Esophagus squamous epithelium (tissue), 5 donors: Measurements from ENCODE around the gene PPARG. TPM values are rescaled to one million over a fixed set of nuclear protein-coding genes. Genes with fewer than 3 reads are reported as not detected.
"Not testable (repeated sequence)": the region's sequence is repeated elsewhere in the genome, so short reads cannot be mapped to it uniquely, and the experiment has no call there.

Experiments
- DNase-seq: peaks from one replicate; lab custom pipeline; 2025; lab: John Stamatoyannopoulos, UW
- H3K27ac ChIP-seq, 4 donors: fragments of 200-600 bp; sonication (generic); one replicate each; pipeline ENCODE4 v1.5.1; 2016 to 2019; ENCODE audit warnings: mild to moderate bottlenecking in 1 of 4
- H3K27me3 ChIP-seq, 4 donors: fragments of 200-600 bp; sonication (generic); 1 replicate in 3 of 4; 2 replicates in 1 of 4; pipeline versions ENCODE4 v1.5.1 to v1.6.0; 2017 to 2021; ENCODE audit warnings: antibody characterized with exemption in 1 of 4
- H3K36me3 ChIP-seq, 3 donors: fragments of 200-600 bp; sonication (generic); one replicate each; pipeline ENCODE4 v1.5.1; 2016 to 2019
- H3K4me1 ChIP-seq, 3 donors: fragments of 200-600 bp; sonication (generic); one replicate each; pipeline ENCODE4 v1.5.1; 2017 to 2019
- H3K4me3 ChIP-seq, 4 donors: fragments of 200-600 bp; sonication (generic); 1 replicate in 3 of 4; 2 replicates in 1 of 4; pipeline ENCODE4 v1.5.1; 2016 to 2019; ENCODE audit warnings: mild to moderate bottlenecking in 2 of 4, moderate library complexity in 1 of 4
- H3K9me3 ChIP-seq, 3 donors: fragments of 200-600 bp; sonication (generic); one replicate each; pipeline ENCODE4 v1.5.1; 2016 to 2019
- POLR2A ChIP-seq, 4 donors: fragments of 450-650 bp; IDR thresholded peaks; one replicate each; pipeline ENCODE4 v1.6.1; 2017; ENCODE audit warnings: antibody characterized with exemption in 4 of 4, mild to moderate bottlenecking in 4 of 4, moderate library complexity in 3 of 4
- WGBS, 2 donors: methylation state at CpG; one replicate each; pipeline ENCODE4 v1.1.5; 2018; 5-methylcytosine and 5-hydroxymethylcytosine counted together
- intact Hi-C: fragments of 100-400 bp; cut with DNase I; formaldehyde crosslinking; loops from one replicate; pipeline ENCODE4 v1.15.0; 2022
- total RNA-seq, 4 donors: library from RNA; depleted of rRNA; stranded (reverse); fragments of >200 nt; gene quantifications; one replicate each; pipeline ENCODE4 v1.1.0, GENCODE V29; 2016
- TF ChIP-seq, protein P1 (sequence below), 6 experiments: fragments of 450-650 bp in 4 of 6; fragments of 200-600 bp in 2 of 6; sonication (generic) in 2 of 6; IDR thresholded peaks; one replicate each; pipeline ENCODE4 v1.5.1; 2016 to 2019; ENCODE audit warnings: antibody characterized with exemption in 6 of 6, mild to moderate bottlenecking in 4 of 6, moderate library complexity in 4 of 6
- donor health status: DM: yes; HTN: yes; CAD: no.

PPARG gene
- total RNA-seq, 4 donors from 2014 or later: 6.3 to 13.8 (median 11.4) TPM

DNA sequence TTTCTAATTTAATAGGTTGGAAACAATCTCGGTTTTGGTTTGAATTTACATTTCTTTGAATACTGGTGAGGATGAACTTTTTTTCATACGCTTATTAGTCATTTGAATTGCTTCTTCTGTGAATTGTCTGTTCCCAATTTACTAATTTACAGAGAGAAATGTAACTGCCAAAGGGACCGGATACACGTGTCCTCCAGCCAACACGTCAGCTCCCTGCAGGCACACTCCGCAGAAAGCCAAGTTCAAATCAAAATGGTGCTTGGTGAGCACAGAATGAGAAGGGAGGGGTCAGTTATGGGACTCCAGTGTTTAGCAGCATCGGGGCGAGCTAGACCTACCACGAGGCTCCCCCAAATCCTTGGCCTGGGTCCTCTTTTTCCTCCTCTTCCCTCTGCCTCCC, 184.6 kb downstream of the PPARG start:
- intact Hi-C loops: loop anchor here (10.0 kb wide), 1 partner anchor 189 kb away; the partner anchor contains the start of gene PPARG
- H3K36me3 ChIP-seq: no peaks in the 10 kb centered on the region

DNA sequence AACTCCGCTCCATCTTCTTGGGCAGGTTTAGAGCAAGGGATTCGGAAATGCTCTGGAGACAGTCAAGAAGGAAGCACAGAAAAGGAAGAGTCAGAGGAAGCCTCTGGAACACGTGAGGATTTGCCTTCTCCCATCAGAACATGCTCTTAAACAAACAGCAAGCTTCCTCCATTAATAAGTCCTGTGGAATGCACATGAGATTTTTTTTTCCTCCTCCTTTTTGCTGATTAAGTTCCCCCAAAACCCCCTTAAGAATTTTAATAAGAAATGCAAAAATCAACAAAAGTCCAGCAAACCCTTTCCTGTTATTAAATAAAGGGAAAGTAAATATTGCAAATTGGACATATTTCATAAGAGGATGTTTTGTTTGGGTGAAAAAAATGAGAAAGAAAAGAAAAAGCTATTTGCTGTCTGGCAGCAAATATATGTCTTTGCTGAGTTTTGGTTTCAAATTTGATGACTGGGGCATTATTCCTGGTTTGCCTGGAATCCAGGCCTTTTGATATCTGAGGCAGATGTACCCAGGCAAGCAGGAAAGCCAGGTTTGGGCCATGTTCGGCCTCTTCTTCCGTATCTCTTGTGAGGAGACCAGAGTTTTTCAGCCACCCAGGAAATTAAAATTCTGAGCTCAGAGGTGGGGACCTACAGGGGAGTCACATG, 187.5 kb downstream of the PPARG start:
- 54 to 59% methylated on average over 5 of the region's 5 CpGs for WGBS, 2 donors
- H3K4me1 ChIP-seq: peaks cover 0 to 20% (median 3%) of the 10 kb centered on the region in 3 donors
- no peak for TF ChIP-seq POLR2A (IDR thresholded peaks at IDR 0.05)
- TF ChIP-seq, protein P1, sequence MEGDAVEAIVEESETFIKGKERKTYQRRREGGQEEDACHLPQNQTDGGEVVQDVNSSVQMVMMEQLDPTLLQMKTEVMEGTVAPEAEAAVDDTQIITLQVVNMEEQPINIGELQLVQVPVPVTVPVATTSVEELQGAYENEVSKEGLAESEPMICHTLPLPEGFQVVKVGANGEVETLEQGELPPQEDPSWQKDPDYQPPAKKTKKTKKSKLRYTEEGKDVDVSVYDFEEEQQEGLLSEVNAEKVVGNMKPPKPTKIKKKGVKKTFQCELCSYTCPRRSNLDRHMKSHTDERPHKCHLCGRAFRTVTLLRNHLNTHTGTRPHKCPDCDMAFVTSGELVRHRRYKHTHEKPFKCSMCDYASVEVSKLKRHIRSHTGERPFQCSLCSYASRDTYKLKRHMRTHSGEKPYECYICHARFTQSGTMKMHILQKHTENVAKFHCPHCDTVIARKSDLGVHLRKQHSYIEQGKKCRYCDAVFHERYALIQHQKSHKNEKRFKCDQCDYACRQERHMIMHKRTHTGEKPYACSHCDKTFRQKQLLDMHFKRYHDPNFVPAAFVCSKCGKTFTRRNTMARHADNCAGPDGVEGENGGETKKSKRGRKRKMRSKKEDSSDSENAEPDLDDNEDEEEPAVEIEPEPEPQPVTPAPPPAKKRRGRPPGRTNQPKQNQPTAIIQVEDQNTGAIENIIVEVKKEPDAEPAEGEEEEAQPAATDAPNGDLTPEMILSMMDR (IDR thresholded peaks at IDR 0.05): no peak
- peak overlapping the region in 2 of 4 donors; percentile 37 for H3K27ac ChIP-seq
- H3K9me3 ChIP-seq: no peaks in the 10 kb centered on the region
- no peak overlapping the region for H3K4me3 ChIP-seq
- H3K27me3 ChIP-seq: no peaks in the 10 kb centered on the region
- no peak for DNase-seq
- intact Hi-C loops: loop anchor here (10.0 kb wide), 1 partner anchor 192 kb away; the partner anchor contains the start of gene PPARG
- no peaks in the 10 kb centered on the region for H3K36me3 ChIP-seq

More for the DNA sequence above, 184.6 kb downstream of the PPARG start:
- no peak overlapping the region for H3K27ac ChIP-seq
- H3K9me3 ChIP-seq: no peaks in the 10 kb centered on the region
- H3K27me3 ChIP-seq: no peaks in the 10 kb centered on the region
- DNase-seq: no peak
- no peak for TF ChIP-seq POLR2A (IDR thresholded peaks at IDR 0.05)
- TF ChIP-seq, protein P1 (IDR thresholded peaks at IDR 0.05): no peak
- H3K4me1 ChIP-seq: peaks cover 0 to 11% (median 0%) of the 10 kb centered on the region in 3 donors
- WGBS, 2 donors: 65 to 68% methylated on average over 9 of the region's 9 CpGs
- H3K4me3 ChIP-seq: no peak overlapping the region

DNA sequence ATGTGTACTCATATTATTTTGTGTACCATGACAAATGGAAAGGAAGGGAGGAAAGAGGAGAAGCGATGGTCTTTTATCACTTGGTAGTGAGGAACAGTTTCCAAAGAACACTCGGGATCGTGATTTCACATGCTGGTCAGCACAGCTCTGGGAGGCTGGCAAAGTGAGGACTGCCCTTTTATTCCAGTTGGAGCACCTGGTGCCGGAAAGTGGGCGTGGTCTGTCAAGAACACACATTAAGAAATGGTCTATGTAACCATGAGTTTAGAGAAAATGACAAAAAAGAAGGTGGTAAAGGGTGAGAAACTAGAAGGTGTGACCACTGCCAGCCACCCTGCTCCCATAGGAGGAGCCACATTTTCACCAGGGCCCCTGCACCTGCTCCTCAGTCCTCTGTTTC, 188.4 kb downstream of the PPARG start:
- H3K4me3 ChIP-seq: no peak overlapping the region
- intact Hi-C loops: loop anchor here (10.0 kb wide), 1 partner anchor 192 kb away; the partner anchor contains the start of gene PPARG

DNA sequence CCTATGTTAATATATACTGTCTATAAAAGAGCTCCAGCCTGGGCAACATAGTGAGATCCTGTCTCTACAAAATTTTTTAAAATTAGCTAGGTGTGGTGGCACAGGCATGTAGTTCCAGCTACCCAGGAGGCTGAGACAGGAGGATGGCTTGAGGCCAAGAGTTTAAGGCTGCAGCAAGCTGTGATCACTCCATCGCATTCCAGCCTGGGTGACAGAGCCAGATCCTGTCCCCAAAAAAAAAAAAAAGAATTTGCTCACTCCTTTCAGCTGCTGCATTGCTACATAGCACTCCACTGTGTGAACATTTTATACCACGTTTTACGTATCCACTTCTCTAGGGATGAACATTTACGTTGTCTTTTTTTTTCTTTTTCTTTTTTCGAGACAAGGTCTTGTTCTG, 189.5 kb downstream of the PPARG start:
- H3K27me3 ChIP-seq: no peaks in the 10 kb centered on the region
- H3K4me3 ChIP-seq: no peak overlapping the region
- intact Hi-C loops: loop anchor here (10.0 kb wide), 1 partner anchor 194 kb away; the partner anchor contains the start of gene PPARG
- H3K4me1 ChIP-seq: peaks cover 0 to 25% (median 4%) of the 10 kb centered on the region in 3 donors
- H3K36me3 ChIP-seq: no peaks in the 10 kb centered on the region
- no peak overlapping the region for H3K27ac ChIP-seq
- DNase-seq: no peak
- WGBS, 2 donors: 82 to 87% methylated on average over 5 of the region's 5 CpGs
- TF ChIP-seq, protein P1 (IDR thresholded peaks at IDR 0.05): no peak
- no peak for TF ChIP-seq POLR2A (IDR thresholded peaks at IDR 0.05)
- H3K9me3 ChIP-seq: no peaks in the 10 kb centered on the region

More for the DNA sequence above, 188.4 kb downstream of the PPARG start:
- no peaks in the 10 kb centered on the region for H3K27me3 ChIP-seq
- 91 to 94% methylated on average over 5 of the region's 5 CpGs for WGBS, 2 donors
- H3K36me3 ChIP-seq: no peaks in the 10 kb centered on the region
- peak overlapping the region in 1 of 4 donors; percentile 37 for H3K27ac ChIP-seq
- TF ChIP-seq, protein P1 (IDR thresholded peaks at IDR 0.05): no peak
- no peak for TF ChIP-seq POLR2A (IDR thresholded peaks at IDR 0.05)
- peaks cover 0 to 20% (median 3%) of the 10 kb centered on the region in 3 donors for H3K4me1 ChIP-seq
- DNase-seq: no peak
- no peaks in the 10 kb centered on the region for H3K9me3 ChIP-seq

DNA sequence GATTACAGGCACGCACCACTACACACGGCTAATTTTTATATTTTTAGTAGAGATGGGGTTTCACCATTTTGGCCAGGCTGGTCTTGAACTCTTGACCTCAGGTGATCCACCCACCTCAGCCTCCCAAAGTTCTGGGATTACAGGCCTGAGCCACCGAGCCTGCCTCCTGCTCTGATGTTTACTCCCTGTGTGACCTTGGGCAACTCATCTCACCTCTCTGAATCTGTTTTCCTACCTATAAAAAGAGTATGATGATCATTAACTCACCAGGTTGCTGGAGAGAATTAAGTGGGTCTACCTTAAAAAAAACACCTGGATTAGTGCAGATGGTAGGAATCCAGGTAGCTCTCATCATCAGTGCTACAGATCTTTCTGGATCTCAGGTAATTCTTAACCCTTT, 190.3 kb downstream of the PPARG start:
- H3K27me3 ChIP-seq, DNase-seq, H3K27ac ChIP-seq, H3K9me3 ChIP-seq, H3K36me3 ChIP-seq, H3K4me3 ChIP-seq: not testable (repeated sequence)
- WGBS, 2 donors: 77 to 100% methylated on average over 2 to 3 of the region's 3 CpGs
- intact Hi-C loops: loop anchor here (10.0 kb wide), 1 partner anchor 194 kb away; the partner anchor contains the start of gene PPARG
- peaks cover 5 to 31% (median 11%) of the 10 kb centered on the region in 3 donors for H3K4me1 ChIP-seq
